Tibial artery (tissue), 4 donors: ENCODE data around the gene MYBL2.

Experiments
- DNase-seq, 2 donors: peaks; one replicate each; pipeline ENCODE4 v3.0.0-alpha.2; 2019
- H3K27ac ChIP-seq, 2 donors: fragments of 200-600 bp; sonication (generic) in 1 of 2; 1 replicate in 1 of 2; 2 replicates in 1 of 2; pipeline ENCODE4 v1.5.1; 2018 to 2019; ENCODE audit warnings: mild to moderate bottlenecking in 1 of 2
- H3K27me3 ChIP-seq, 2 donors: fragments of 200-600 bp; sonication (generic) in 1 of 2; one replicate each; pipeline versions ENCODE4 v1.5.1 to v1.6.0; 2016 to 2019
- H3K36me3 ChIP-seq, 3 donors: fragments of 200-600 bp; sonication (generic) in 2 of 3; one replicate each; pipeline ENCODE4 v1.5.1; 2016 to 2019; ENCODE audit warnings: mild to moderate bottlenecking in 2 of 3
- H3K4me1 ChIP-seq, 4 donors: fragments of 200-600 bp; sonication (generic) in 2 of 4; 1 replicate in 3 of 4; 2 replicates in 1 of 4; pipeline ENCODE4 v1.5.1; 2016 to 2019
- H3K4me3 ChIP-seq, 2 donors: fragments of 200-600 bp; sonication (generic) in 1 of 2; 1 replicate in 1 of 2; 2 replicates in 1 of 2; pipeline ENCODE4 v1.5.1; 2018 to 2019; ENCODE audit warnings: mild to moderate bottlenecking in 2 of 2
- H3K9me3 ChIP-seq, 3 donors: fragments of 200-600 bp; sonication (generic) in 1 of 3; one replicate each; pipeline ENCODE4 v1.5.1; 2016 to 2019
- CTCF ChIP-seq, 2 experiments: fragments of 200-600 bp in 1 of 2; fragments of 450-650 bp in 1 of 2; IDR thresholded peaks; one replicate each; pipeline ENCODE4 v1.5.1; 2017 to 2019; ENCODE audit warnings: antibody characterized with exemption in 2 of 2, mild to moderate bottlenecking in 1 of 2, moderate library complexity in 1 of 2
- intact Hi-C: fragments of 100-400 bp; cut with DNase I; formaldehyde crosslinking; loops from one replicate; pipeline ENCODE4 v1.15.0; 2023; ENCODE audit warnings: low total_unique reads

The MYBL2 gene

GRCh38 chr20:43765916-43766315 lies 99.0 kb downstream of the MYBL2 start:
- no peak overlapping the region for H3K27ac ChIP-seq
- intact Hi-C loops: no loop called here
- H3K36me3 ChIP-seq: no peaks in the 10 kb centered on the region
- no peak for TF ChIP-seq CTCF (IDR thresholded peaks at IDR 0.05)
- peaks cover 0 to 29% of the 10 kb centered on the region in 2 donors for H3K27me3 ChIP-seq
- H3K4me1 ChIP-seq: peaks cover 0 to 5% (median 0%) of the 10 kb centered on the region in 4 donors
- no peak for DNase-seq
- no peak overlapping the region for H3K4me3 ChIP-seq
- no peaks in the 10 kb centered on the region for H3K9me3 ChIP-seq
